Keratinocyte (primary cell): ENCODE measurements around the gene COMT. TPM values are rescaled to one million over a fixed set of nuclear protein-coding genes. Genes with fewer than 3 reads are reported as not detected.

Experiments
- DNase-seq: peaks from one replicate; pipeline ENCODE4 v3.0.0-alpha.2; 2011; ENCODE audit warnings: low read depth, missing footprints, low spot score
- FAIRE-seq: peaks from 2 replicates; lab custom pipeline; 2011; peaks lifted over from hg19 to GRCh38; lab: Jason Lieb, UNC
- H2AFZ ChIP-seq: 2 replicates; pipeline ENCODE4 v1.6.0; 2012; ENCODE audit warnings: low read length, control low read depth, inconsistent platforms; ENCODE audit not compliant: control insufficient read depth
- H3K27ac ChIP-seq: 2 replicates; pipeline ENCODE4 v1.5.1; 2011; ENCODE audit warnings: low read length; ENCODE audit not compliant: control insufficient read depth, insufficient read depth
- H3K27me3 ChIP-seq: 3 replicates; pipeline ENCODE4 v1.6.0; 2011; ENCODE audit warnings: low read length; ENCODE audit not compliant: control insufficient read depth, insufficient read depth; ENCODE audit errors: extremely low read depth
- H3K36me3 ChIP-seq, 2 experiments: 2 replicates in 1 of 2; 3 replicates in 1 of 2; pipeline ENCODE4 v1.5.1; 2011; ENCODE audit warnings: low read length in 2 of 2, mild to moderate bottlenecking in 1 of 2; ENCODE audit not compliant: control insufficient read depth in 2 of 2, insufficient read depth in 2 of 2; ENCODE audit errors: extremely low read depth in 1 of 2
- H3K4me1 ChIP-seq: 3 replicates; pipeline ENCODE4 v1.5.1; 2011; ENCODE audit warnings: low read length; ENCODE audit not compliant: control insufficient read depth, insufficient read depth; ENCODE audit errors: extremely low read depth
- H3K4me2 ChIP-seq: 3 replicates; pipeline ENCODE4 v1.6.0; 2011; ENCODE audit warnings: low read depth, low read length; ENCODE audit not compliant: control insufficient read depth, insufficient read depth; ENCODE audit errors: extremely low read depth
- H3K4me3 ChIP-seq, 3 experiments: fragments of 200-600 bp in 1 of 3; sonication (generic) in 1 of 3; 2 replicates in 2 of 3; 3 replicates in 1 of 3; pipeline ENCODE4 v1.5.1; 2011 to 2016; ENCODE audit warnings: low read length in 3 of 3, mild to moderate bottlenecking in 3 of 3, control low read depth in 2 of 3, inconsistent platforms in 1 of 3, low read depth in 1 of 3, mixed read lengths in 1 of 3, mixed run types in 1 of 3, moderate library complexity in 1 of 3; ENCODE audit not compliant: control insufficient read depth in 2 of 3, insufficient read depth in 2 of 3; ENCODE audit errors: extremely low read depth in 1 of 3
- H3K79me2 ChIP-seq: 2 replicates; pipeline ENCODE4 v1.6.0; 2012; ENCODE audit warnings: low read length; ENCODE audit not compliant: control insufficient read depth, insufficient read depth
- H3K9ac ChIP-seq: 3 replicates; pipeline ENCODE4 v1.6.0; 2011; ENCODE audit warnings: low read length; ENCODE audit not compliant: control insufficient read depth, insufficient read depth; ENCODE audit errors: extremely low read depth
- H3K9me1 ChIP-seq: 3 replicates; pipeline ENCODE4 v1.6.0; 2011; ENCODE audit warnings: low read length; ENCODE audit not compliant: control insufficient read depth, insufficient read depth; ENCODE audit errors: extremely low read depth
- H3K9me3 ChIP-seq: 2 replicates; pipeline ENCODE4 v1.5.1; 2012; ENCODE audit warnings: low read depth, low read length; ENCODE audit not compliant: control insufficient read depth
- H4K20me1 ChIP-seq: 3 replicates; pipeline ENCODE4 v1.6.0; 2011; ENCODE audit warnings: low read length; ENCODE audit not compliant: control insufficient read depth, insufficient read depth; ENCODE audit errors: extremely low read depth
- EZH2 ChIP-seq: IDR thresholded peaks from one replicate; pipeline ENCODE4 v1.6.1; 2012; ENCODE audit warnings: inconsistent platforms, mild to moderate bottlenecking, low read length, moderate library complexity
- dilution Hi-C: fragments of 300-500 bp; cut with MboI; formaldehyde crosslinking; loops from one replicate; pipeline ENCODE4 v1.7.0; 2020; ENCODE audit warnings: low sequenced_read_pairs; ENCODE audit not compliant: extremely low pct_ligation_motif_present
- polyA plus RNA-seq, 5 experiments: library from polyadenylated mRNA; depleted of rRNA in 3 of 5; stranded (reverse) in 3 of 5; stranded (forward) in 1 of 5; unstranded in 1 of 5; fragments of >200 nt; gene quantifications; 1 replicate in 1 of 5; 2 replicates in 3 of 5; 3 replicates in 1 of 5; pipeline versions ENCODE4 v1.2.1 to v1.2.3, GENCODE V29; 2011 to 2012; ENCODE audit warnings: missing spikeins in 2 of 5, low read depth in 1 of 5, low replicate concordance in 1 of 5
- TF ChIP-seq, protein P1 (sequence below), 3 experiments: IDR thresholded peaks in 1 of 3; conservative IDR thresholded peaks in 1 of 3; optimal IDR thresholded peaks in 1 of 3; 2 replicates in 2 of 3; 3 replicates in 1 of 3; pipeline versions ENCODE3 to v1.5.1; 2011; ENCODE audit warnings: low read length in 3 of 3, mild to moderate bottlenecking in 3 of 3, moderate library complexity in 2 of 3, control low read depth in 1 of 3, inconsistent platforms in 1 of 3; ENCODE audit not compliant: insufficient read depth in 2 of 3; ENCODE audit errors: extremely low read depth in 1 of 3

Gene COMT
- polyA plus RNA-seq, 1 donor (not counting 4 experiments of a cell fraction or from before 2014, with no cell fraction given): 139 TPM

- FAIRE-seq (no peak), DNase-seq (no peak)
- Histone ChIP-seq H3K4me2 (no peak overlapping the region), H3K9me3 (no peaks in the 10 kb centered on the region), H3K27me3 (no peaks in the 10 kb centered on the region), H3K9me1 (no peaks in the 10 kb centered on the region), H2AFZ (no peak overlapping the region), H4K20me1 (no peaks in the 10 kb centered on the region), H3K79me2 (peaks cover 6% of the 10 kb centered on the region), H3K27ac (no peak overlapping the region), H3K9ac (no peak overlapping the region), H3K4me3 (no peak overlapping the region), H3K36me3 (peaks cover 15 to 39% of the 10 kb centered on the region in 2 experiments), H3K4me1 (peaks cover 8% of the 10 kb centered on the region)
- dilution Hi-C loops: no loop called here
- no peak for TF ChIP-seq EZH2
- TF ChIP-seq, protein P1, sequence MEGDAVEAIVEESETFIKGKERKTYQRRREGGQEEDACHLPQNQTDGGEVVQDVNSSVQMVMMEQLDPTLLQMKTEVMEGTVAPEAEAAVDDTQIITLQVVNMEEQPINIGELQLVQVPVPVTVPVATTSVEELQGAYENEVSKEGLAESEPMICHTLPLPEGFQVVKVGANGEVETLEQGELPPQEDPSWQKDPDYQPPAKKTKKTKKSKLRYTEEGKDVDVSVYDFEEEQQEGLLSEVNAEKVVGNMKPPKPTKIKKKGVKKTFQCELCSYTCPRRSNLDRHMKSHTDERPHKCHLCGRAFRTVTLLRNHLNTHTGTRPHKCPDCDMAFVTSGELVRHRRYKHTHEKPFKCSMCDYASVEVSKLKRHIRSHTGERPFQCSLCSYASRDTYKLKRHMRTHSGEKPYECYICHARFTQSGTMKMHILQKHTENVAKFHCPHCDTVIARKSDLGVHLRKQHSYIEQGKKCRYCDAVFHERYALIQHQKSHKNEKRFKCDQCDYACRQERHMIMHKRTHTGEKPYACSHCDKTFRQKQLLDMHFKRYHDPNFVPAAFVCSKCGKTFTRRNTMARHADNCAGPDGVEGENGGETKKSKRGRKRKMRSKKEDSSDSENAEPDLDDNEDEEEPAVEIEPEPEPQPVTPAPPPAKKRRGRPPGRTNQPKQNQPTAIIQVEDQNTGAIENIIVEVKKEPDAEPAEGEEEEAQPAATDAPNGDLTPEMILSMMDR (optimal IDR thresholded peaks at IDR 0.05 in 1 of 3, IDR thresholded peaks at IDR 0.05 in 1 of 3, conservative IDR thresholded peaks at IDR 0.05 in 1 of 3; ENCODE audit: extremely low read depth in 1 of 3, insufficient read depth in 2 of 3, low read length in 3 of 3): no peak
Observed at GRCh38 chr22:19968450-19968891, 26.9 kb downstream of the COMT start.

DNA sequence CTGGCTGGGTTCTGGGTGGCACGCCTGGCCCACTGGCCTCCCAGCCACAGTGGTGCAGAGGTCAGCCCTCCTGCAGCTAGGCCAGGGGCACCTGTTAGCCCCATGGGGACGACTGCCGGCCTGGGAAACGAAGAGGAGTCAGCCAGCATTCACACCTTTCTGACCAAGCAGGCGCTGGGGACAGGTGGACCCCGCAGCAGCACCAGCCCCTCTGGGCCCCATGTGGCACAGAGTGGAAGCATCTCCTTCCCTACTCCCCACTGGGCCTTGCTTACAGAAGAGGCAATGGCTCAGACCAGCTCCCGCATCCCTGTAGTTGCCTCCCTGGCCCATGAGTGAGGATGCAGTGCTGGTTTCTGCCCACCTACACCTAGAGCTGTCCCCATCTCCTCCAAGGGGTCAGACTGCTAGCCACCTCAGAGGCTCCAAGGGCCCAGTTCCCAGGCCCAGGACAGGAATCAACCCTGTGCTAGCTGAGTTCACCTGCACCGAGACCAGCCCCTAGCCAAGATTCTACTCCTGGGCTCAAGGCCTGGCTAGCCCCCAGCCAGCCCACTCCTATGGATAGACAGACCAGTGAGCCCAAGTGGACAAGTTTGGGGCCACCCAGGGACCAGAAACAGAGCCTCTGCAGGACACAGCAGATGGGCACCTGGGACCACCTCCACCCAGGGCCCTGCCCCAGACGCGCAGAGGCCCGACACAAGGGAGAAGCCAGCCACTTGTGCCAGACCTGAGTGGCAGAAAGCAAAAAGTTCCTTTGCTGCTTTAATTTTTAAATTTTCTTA is 27.8 kb downstream of the COMT start:
- no peak overlapping the region for H3K27ac ChIP-seq
- H3K79me2 ChIP-seq: no peaks in the 10 kb centered on the region
- no peak overlapping the region for H3K9ac ChIP-seq
- H3K9me1 ChIP-seq: no peaks in the 10 kb centered on the region
- H3K4me3 ChIP-seq: no peak overlapping the region
- FAIRE-seq (no peak), DNase-seq (no peak)
- H3K4me2 ChIP-seq: no peak overlapping the region
- H2AFZ ChIP-seq: no peak overlapping the region
- peaks cover 12 to 33% of the 10 kb centered on the region in 2 experiments for H3K36me3 ChIP-seq
- H3K4me1 ChIP-seq: no peaks in the 10 kb centered on the region
- H4K20me1 ChIP-seq: no peaks in the 10 kb centered on the region
- H3K27me3 ChIP-seq: no peaks in the 10 kb centered on the region
- no peaks in the 10 kb centered on the region for H3K9me3 ChIP-seq
- dilution Hi-C loops: no loop called here
- TF ChIP-seq EZH2: no peak
